T-cell (primary cell): ENCODE results near the gene OR4X1. TPM values are rescaled to one million over a fixed set of nuclear protein-coding genes. Genes with fewer than 3 reads are reported as not detected.
"Not testable (repeated sequence)": the region's sequence is repeated elsewhere in the genome, so short reads cannot be mapped to it uniquely, and the experiment has no call there.

ENCODE experiments used
- ATAC-seq, 4 experiments: fragments of 200-7000 bp in 3 of 4; fragments of 150-1000 bp in 1 of 4; cut with Tn5 transposase; replicated peaks in 1 of 4; 1 replicate in 3 of 4; 2 replicates in 1 of 4; pipeline ENCODE4 v1.10.0; 2021; ENCODE audit warnings: moderate library complexity in 3 of 4, mild to moderate bottlenecking in 2 of 4, moderate number of reproducible peaks in 1 of 4
- CTCF ChIA-PET, 2 donors: fragments of 300-600 bp; sonication (Branson Sonifier 250); formaldehyde crosslinking; loops; one replicate each; lab custom pipeline; 2022; ENCODE audit warnings: antibody characterized with exemption in 2 of 2; lab: Charles Lee
- POLR2A ChIA-PET, 2 donors: fragments of 300-600 bp; sonication (Branson Sonifier 250); formaldehyde crosslinking; loops; one replicate each; lab custom pipeline; 2022; ENCODE audit warnings: antibody characterized with exemption in 2 of 2; lab: Charles Lee
- DNase-seq, 35 experiments: peaks; one replicate each; pipeline versions ENCODE4 v3.0.0 to v3.0.0-alpha.2; 2013 to 2023
- H3K27ac ChIP-seq: one replicate; pipeline ENCODE4 v1.5.1; 2013; ENCODE audit warnings: low read length
- H3K27me3 ChIP-seq, 2 experiments: replicated peaks in 1 of 2; 1 replicate in 1 of 2; 2 replicates in 1 of 2; pipeline versions ENCODE4 v1.6.1 to v1.7.0; 2013; ENCODE audit warnings: low read length in 1 of 2, mixed read lengths in 1 of 2; ENCODE audit not compliant: control insufficient read depth in 2 of 2, insufficient read depth in 2 of 2; ENCODE audit errors: extremely low read depth in 1 of 2
- H3K36me3 ChIP-seq, 2 donors: 1 replicate in 1 of 2; 2 replicates in 1 of 2; pipeline versions ENCODE4 v1.6.1 to v1.7.0; 2013; ENCODE audit warnings: low read length in 1 of 2; ENCODE audit not compliant: control insufficient read depth in 2 of 2, insufficient read depth in 1 of 2; ENCODE audit errors: extremely low read depth in 1 of 2
- H3K4me1 ChIP-seq, 2 experiments: 1 replicate in 1 of 2; 2 replicates in 1 of 2; pipeline versions ENCODE4 v1.6.1 to v1.7.0; 2013; ENCODE audit warnings: low read length in 2 of 2, mixed read lengths in 1 of 2; ENCODE audit not compliant: insufficient read depth in 2 of 2, control insufficient read depth in 1 of 2; ENCODE audit errors: extremely low read depth in 1 of 2
- H3K4me3 ChIP-seq, 2 donors: 1 replicate in 1 of 2; 2 replicates in 1 of 2; pipeline versions ENCODE4 v1.5.1 to v1.7.0; 2013; ENCODE audit warnings: mild to moderate bottlenecking in 2 of 2, low read length in 1 of 2, moderate library complexity in 1 of 2; ENCODE audit not compliant: control insufficient read depth in 1 of 2; ENCODE audit errors: extremely low read depth in 1 of 2
- H3K9me3 ChIP-seq: 2 replicates; pipeline ENCODE4 v1.7.0; 2013
- H3K27ac Mint-ChIP-seq, 2 donors: one replicate each; pipeline ENCODE4 v1.8.0; 2020 to 2021; ENCODE audit warnings: mild to moderate bottlenecking in 2 of 2, mixed read lengths in 2 of 2
- H3K27me3 Mint-ChIP-seq, 2 donors: one replicate each; pipeline ENCODE4 v1.8.0; 2021 to 2022; ENCODE audit warnings: mixed read lengths in 2 of 2
- H3K36me3 Mint-ChIP-seq: one replicate; pipeline ENCODE4 v1.8.0; 2021; ENCODE audit warnings: mixed read lengths
- H3K4me1 Mint-ChIP-seq, 3 donors: one replicate each; pipeline ENCODE4 v1.8.0; 2020 to 2022; ENCODE audit warnings: mixed read lengths in 3 of 3, mild to moderate bottlenecking in 1 of 3
- H3K4me3 Mint-ChIP-seq, 3 donors: one replicate each; pipeline ENCODE4 v1.8.0; 2020 to 2022; ENCODE audit warnings: mild to moderate bottlenecking in 3 of 3, mixed read lengths in 3 of 3, moderate library complexity in 3 of 3
- H3K9me3 Mint-ChIP-seq, 3 donors: one replicate each; pipeline ENCODE4 v1.8.0; 2020 to 2022; ENCODE audit warnings: mixed read lengths in 3 of 3
- WGBS: methylation state at CpG from one replicate; pipeline ENCODE4 v1.1.5; 2013; ENCODE audit warnings: missing lambda C conversion rate; ENCODE audit not compliant: insufficient coverage; 5-methylcytosine and 5-hydroxymethylcytosine counted together
- total RNA-seq, 35 experiments: library from RNA in 6 of 35; stranded (reverse) in 6 of 35; fragments of 120-200 nt in 1 of 35; gene quantifications; one replicate each; pipeline versions ENCODE4 v1.2.1 to v1.2.4 and lab custom pipeline; 2013 to 2026

Gene OR4X1, protein sequence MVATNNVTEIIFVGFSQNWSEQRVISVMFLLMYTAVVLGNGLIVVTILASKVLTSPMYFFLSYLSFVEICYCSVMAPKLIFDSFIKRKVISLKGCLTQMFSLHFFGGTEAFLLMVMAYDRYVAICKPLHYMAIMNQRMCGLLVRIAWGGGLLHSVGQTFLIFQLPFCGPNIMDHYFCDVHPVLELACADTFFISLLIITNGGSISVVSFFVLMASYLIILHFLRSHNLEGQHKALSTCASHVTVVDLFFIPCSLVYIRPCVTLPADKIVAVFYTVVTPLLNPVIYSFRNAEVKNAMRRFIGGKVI
- total RNA-seq (not detected), total RNA-seq (lab: John Stamatoyannopoulos, UW) (0 reads per million in 29 experiments)
- not detected for total RNA-seq (2013)

DNA sequence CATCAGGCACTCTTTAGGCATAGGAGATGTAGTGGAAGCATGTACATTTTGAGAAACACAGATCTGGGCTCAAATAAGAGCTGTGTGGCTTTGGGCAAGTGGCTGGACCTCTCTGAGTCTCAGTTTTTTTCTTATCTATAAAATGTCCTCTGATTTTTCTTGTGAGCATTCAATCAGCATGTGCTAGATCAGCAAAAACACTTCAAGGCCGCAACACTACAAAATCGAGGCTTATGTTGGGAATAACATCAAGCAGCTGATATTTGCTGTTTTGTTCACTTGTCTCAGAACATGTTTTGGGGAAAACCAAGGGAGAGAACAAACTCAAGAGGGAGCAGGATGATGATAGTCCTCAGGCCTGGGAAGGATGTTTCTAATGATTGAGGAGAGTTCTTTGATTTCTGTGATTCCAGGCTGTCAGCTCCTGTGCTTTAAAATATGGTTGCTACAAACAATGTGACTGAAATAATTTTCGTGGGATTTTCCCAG lies at the start of gene OR4X1:
OR4X1 (plus strand) TSS at position 439 of the 489 bp plus-strand sequence; CDS start at position 439, 0 bp downstream.
- H3K27me3 ChIP-seq: no peaks in the 10 kb centered on the region
- ATAC-seq (no peak), DNase-seq (no peak)
- ChIA-PET CTCF (no interaction called here), POLR2A (no interaction called here)
- H3K36me3 Mint-ChIP-seq: no peaks in the 10 kb centered on the region
- H3K9me3 Mint-ChIP-seq: peaks cover 0 to 3% (median 0%) of the 10 kb centered on the region in 3 donors
- no peak within 1 kb of the TSS for H3K4me3 Mint-ChIP-seq
- peaks cover 0 to 6% of the 10 kb centered on the region in 2 donors for H3K27me3 Mint-ChIP-seq
- H3K4me3 ChIP-seq: no peak within 1 kb of the TSS
- H3K36me3 ChIP-seq: no peaks in the 10 kb centered on the region
- no peaks in the 10 kb centered on the region for H3K9me3 ChIP-seq
- WGBS: 40% methylated on average over 1 of the region's 3 CpGs
- H3K4me1 ChIP-seq: no peaks in the 10 kb centered on the region
- no peak within 1 kb of the TSS for H3K27ac ChIP-seq
- H3K27ac Mint-ChIP-seq: no peak within 1 kb of the TSS
- peaks cover 0 to 5% (median 0%) of the 10 kb centered on the region in 3 donors for H3K4me1 Mint-ChIP-seq

DNA sequence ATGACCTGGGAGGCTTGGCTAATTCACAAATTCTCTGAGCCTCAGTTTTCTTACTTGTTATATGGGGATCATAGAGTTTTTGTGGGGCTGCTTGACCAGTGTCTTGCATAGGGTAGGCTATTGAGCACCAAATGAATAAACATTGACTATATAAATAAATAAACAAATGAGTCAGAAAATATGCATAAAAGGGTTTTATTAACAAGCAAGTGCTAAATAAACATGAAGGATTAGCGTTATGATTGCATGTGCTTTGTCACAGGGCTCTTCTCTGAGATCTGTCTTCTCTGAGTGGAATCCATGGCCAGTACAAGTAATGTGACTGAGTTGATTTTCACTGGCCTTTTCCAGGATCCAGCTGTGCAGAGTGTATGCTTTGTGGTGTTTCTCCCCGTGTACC lies 47.2 kb upstream of the OR4X1 start, which contains the start of gene OR4B1:
OR4B1 (plus strand) TSS at position 301 of the 400 bp plus-strand sequence; CDS start at position 301, 0 bp downstream.
- Histone ChIP-seq H3K9me3 (no peaks in the 10 kb centered on the region), H3K4me3 (no peak within 1 kb of the TSS), H3K4me1 (no peaks in the 10 kb centered on the region), H3K36me3 (no peaks in the 10 kb centered on the region), H3K27me3 (no peaks in the 10 kb centered on the region), H3K27ac (no peak within 1 kb of the TSS)
- Mint-ChIP-seq H3K27ac (no peak within 1 kb of the TSS), H3K4me3 (no peak within 1 kb of the TSS), H3K27me3 (peaks cover 1 to 9% of the 10 kb centered on the region in 2 donors), H3K4me1 (peaks cover 0 to 2% (median 0%) of the 10 kb centered on the region in 3 donors), H3K36me3 (no peaks in the 10 kb centered on the region), H3K9me3 (no peaks in the 10 kb centered on the region)
- ChIA-PET POLR2A (no interaction called here), CTCF (no interaction called here)
- ATAC-seq (no peak), DNase-seq (no peak)
- 69% methylated on average over 2 of the region's 2 CpGs for WGBS

DNA sequence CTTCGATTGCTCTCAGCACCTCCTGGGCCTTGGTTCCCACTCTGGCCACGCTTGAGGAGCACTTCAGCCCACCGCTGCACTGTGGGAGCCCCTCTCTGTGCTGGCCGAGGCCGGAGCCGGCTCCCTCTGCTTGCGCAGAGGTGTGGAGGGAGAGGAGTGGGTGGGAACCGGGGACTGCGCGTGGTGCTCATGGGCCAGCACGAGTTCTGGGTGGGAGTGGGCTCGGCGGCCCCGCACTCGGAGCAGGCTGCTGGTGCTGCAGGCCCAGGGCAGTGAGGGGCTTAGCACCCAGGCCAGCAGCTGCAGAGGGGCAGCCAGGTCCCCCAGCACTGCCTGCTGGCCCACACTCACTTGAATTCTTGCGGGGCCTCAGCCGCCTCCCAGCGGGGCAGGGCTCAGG lies 34.9 kb upstream of the OR4X1 start:
- ChIA-PET POLR2A (no interaction called here), CTCF (no interaction called here)
- H3K4me3 Mint-ChIP-seq: no peak overlapping the region
- peaks cover 6 to 14% of the 10 kb centered on the region in 2 donors for H3K27me3 Mint-ChIP-seq
- H3K9me3 ChIP-seq: no peaks in the 10 kb centered on the region
- no peak overlapping the region for H3K4me3 ChIP-seq
- no peak for ATAC-seq
- no peak for DNase-seq
- H3K4me1 Mint-ChIP-seq: no peaks in the 10 kb centered on the region
- WGBS: 81% methylated on average over 18 of the region's 18 CpGs
- H3K27ac Mint-ChIP-seq: no peak overlapping the region
- H3K36me3 Mint-ChIP-seq: no peaks in the 10 kb centered on the region
- H3K27me3 ChIP-seq: peaks cover 0 to 12% of the 10 kb centered on the region in 2 experiments
- no peak overlapping the region for H3K27ac ChIP-seq
- no peaks in the 10 kb centered on the region for H3K4me1 ChIP-seq
- H3K36me3 ChIP-seq: no peaks in the 10 kb centered on the region
- peaks cover 0 to 12% (median 2%) of the 10 kb centered on the region in 3 donors for H3K9me3 Mint-ChIP-seq

DNA sequence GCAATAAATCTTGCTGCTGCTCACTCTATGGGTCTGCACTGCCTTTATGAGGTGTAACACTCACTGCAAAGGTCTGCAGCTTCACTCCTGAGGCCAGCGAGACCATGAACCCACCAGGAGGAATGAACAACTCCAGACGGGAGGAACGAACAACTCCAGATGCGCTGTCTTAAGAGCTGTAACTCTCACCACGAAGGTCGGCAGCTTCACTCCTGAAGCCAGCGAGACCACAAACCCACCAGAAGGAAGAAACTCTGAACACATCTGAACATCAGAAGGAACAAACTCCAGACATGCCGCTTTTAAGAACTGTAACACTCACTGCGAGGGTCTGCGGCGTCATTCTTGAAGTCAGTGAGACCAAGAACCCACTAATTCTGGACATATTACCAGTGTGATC lies 33.6 kb upstream of the OR4X1 start:
- H3K9me3 ChIP-seq, ATAC-seq, H3K27ac Mint-ChIP-seq, POLR2A ChIA-PET, H3K4me3 Mint-ChIP-seq, H3K4me3 ChIP-seq, CTCF ChIA-PET, DNase-seq, H3K4me1 Mint-ChIP-seq, H3K4me1 ChIP-seq, H3K36me3 Mint-ChIP-seq, H3K36me3 ChIP-seq, H3K27ac ChIP-seq: not testable (repeated sequence)
- peaks cover 0 to 12% (median 2%) of the 10 kb centered on the region in 3 donors for H3K9me3 Mint-ChIP-seq
- H3K27me3 ChIP-seq: peaks cover 0 to 12% of the 10 kb centered on the region in 2 experiments
- peaks cover 6 to 15% of the 10 kb centered on the region in 2 donors for H3K27me3 Mint-ChIP-seq
- WGBS: 86% methylated on average over 7 of the region's 11 CpGs

DNA sequence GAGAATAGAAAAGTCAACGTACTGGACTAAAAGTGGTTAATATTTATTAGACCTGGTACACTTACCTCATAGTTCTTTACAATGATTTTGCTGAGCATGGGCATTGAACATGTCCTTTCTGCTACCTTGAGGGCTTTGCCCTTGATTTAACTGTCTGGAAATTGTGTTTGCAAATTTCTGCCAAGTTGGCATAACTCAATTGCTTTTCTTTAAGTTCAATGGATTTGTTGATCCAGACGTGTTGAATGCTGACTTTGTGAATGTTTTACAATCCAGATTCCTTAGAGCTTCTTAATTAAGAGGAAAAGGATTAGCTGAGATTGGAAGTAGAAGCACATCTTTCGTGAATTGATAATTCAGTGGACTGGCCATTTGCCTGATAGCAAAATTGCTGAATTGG lies 25.9 kb upstream of the OR4X1 start:
- H3K4me3 Mint-ChIP-seq: no peak overlapping the region
- peaks cover 0 to 6% of the 10 kb centered on the region in 2 experiments for H3K27me3 ChIP-seq
- DNase-seq (no peak), ATAC-seq (no peak)
- H3K27me3 Mint-ChIP-seq: peaks cover 20 to 38% of the 10 kb centered on the region in 2 donors
- H3K4me3 ChIP-seq: no peak overlapping the region
- 50% methylated on average over 2 of the region's 3 CpGs for WGBS
- no peak overlapping the region for H3K27ac ChIP-seq
- H3K9me3 Mint-ChIP-seq: peaks cover 0 to 4% (median 2%) of the 10 kb centered on the region in 3 donors
- H3K4me1 Mint-ChIP-seq: peaks cover 0 to 3% (median 0%) of the 10 kb centered on the region in 3 donors
- ChIA-PET POLR2A (no interaction called here), CTCF (no interaction called here)
- H3K4me1 ChIP-seq: no peaks in the 10 kb centered on the region
- H3K36me3 ChIP-seq: no peaks in the 10 kb centered on the region
- H3K9me3 ChIP-seq: no peaks in the 10 kb centered on the region
- no peak overlapping the region for H3K27ac Mint-ChIP-seq
- H3K36me3 Mint-ChIP-seq: no peaks in the 10 kb centered on the region

DNA sequence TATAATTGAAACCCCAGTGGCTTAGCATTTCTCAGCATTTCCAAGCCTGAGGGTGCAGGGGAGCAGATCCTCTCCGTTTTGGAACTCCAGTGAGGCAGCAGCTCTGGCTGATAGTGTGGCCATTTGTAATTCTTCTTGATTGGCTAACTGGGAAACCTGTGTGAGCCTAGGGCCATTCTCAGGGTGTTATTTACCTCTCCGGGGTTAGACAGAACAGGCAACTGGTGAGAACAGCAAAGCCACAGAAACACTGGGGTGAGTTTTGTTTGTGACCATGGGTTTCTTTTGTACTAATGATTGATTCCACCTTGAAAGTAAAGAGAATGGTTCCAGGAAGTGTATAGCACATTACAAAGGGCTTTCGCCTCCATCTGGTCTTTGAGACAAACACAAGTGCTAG lies 21.2 kb upstream of the OR4X1 start:
- no peak for DNase-seq
- Histone ChIP-seq H3K4me3 (no peak overlapping the region), H3K27me3 (peaks cover 0 to 13% of the 10 kb centered on the region in 2 experiments), H3K4me1 (no peaks in the 10 kb centered on the region), H3K27ac (no peak overlapping the region), H3K36me3 (no peaks in the 10 kb centered on the region), H3K9me3 (no peaks in the 10 kb centered on the region)
- Mint-ChIP-seq H3K4me1 (no peaks in the 10 kb centered on the region), H3K27me3 (peaks cover 23 to 37% of the 10 kb centered on the region in 2 donors), H3K36me3 (no peaks in the 10 kb centered on the region), H3K9me3 (peaks cover 0 to 4% (median 2%) of the 10 kb centered on the region in 3 donors), H3K27ac (no peak overlapping the region), H3K4me3 (no peak overlapping the region)
- POLR2A ChIA-PET: no interaction called here
- CTCF ChIA-PET: no interaction called here
- WGBS: 29% methylated on average over 1 of the region's 3 CpGs
- ATAC-seq: no peak
